Heart left ventricle (tissue), 16 donors: ENCODE results near the gene LASP1. TPM values are rescaled to one million over a fixed set of nuclear protein-coding genes. Genes with fewer than 3 reads are reported as not detected.

ENCODE experiments used
- ATAC-seq, 4 donors: fragments of 200-7000 bp; cut with Tn5 transposase; one replicate each; pipeline ENCODE4 v1.9.1; 2020 to 2022; ENCODE audit warnings: moderate library complexity in 4 of 4, mild to moderate bottlenecking in 3 of 4, moderate number of reproducible peaks in 1 of 4
- DNase-seq, 5 donors: peaks; one replicate each; pipeline ENCODE4 v3.0.0-alpha.2; 2020
- H3K27ac ChIP-seq, 12 donors: fragments of 200-600 bp; sonication (generic) in 4 of 12; one replicate each; pipeline versions ENCODE4 v1.5.0 to v1.8.0; 2016 to 2022; ENCODE audit warnings: mild to moderate bottlenecking in 2 of 12
- H3K27me3 ChIP-seq, 9 donors: fragments of 200-600 bp; sonication (generic) in 2 of 9; one replicate each; pipeline versions ENCODE4 v1.5.1 to v1.8.0; 2016 to 2022; ENCODE audit warnings: mild to moderate bottlenecking in 3 of 9
- H3K36me3 ChIP-seq, 9 donors: fragments of 200-600 bp; sonication (generic) in 2 of 9; one replicate each; pipeline versions ENCODE4 v1.5.0 to v1.8.0; 2018 to 2022; ENCODE audit warnings: mild to moderate bottlenecking in 2 of 9
- H3K4me1 ChIP-seq, 12 donors: fragments of 200-600 bp; sonication (generic) in 4 of 12; one replicate each; pipeline versions ENCODE4 v1.5.0 to v1.8.0; 2016 to 2022; ENCODE audit warnings: mild to moderate bottlenecking in 3 of 12
- H3K4me3 ChIP-seq, 12 donors: fragments of 200-600 bp; sonication (generic) in 4 of 12; one replicate each; pipeline versions ENCODE4 v1.5.0 to v1.8.0; 2017 to 2022; ENCODE audit warnings: mild to moderate bottlenecking in 9 of 12, moderate library complexity in 4 of 12
- H3K9me3 ChIP-seq, 12 donors: fragments of 200-600 bp; sonication (generic) in 4 of 12; one replicate each; pipeline versions ENCODE4 v1.5.0 to v1.8.0; 2016 to 2022; ENCODE audit warnings: mild to moderate bottlenecking in 1 of 12
- POLR2A ChIP-seq, 2 donors: fragments of 450-650 bp; IDR thresholded peaks; one replicate each; pipeline ENCODE4 v1.6.1; 2017; ENCODE audit warnings: antibody characterized with exemption in 2 of 2, mild to moderate bottlenecking in 2 of 2, moderate library complexity in 2 of 2
- WGBS, 4 donors: extraction: QIAGEN DNeasy Blood & Tissue Kit in 2 of 4; methylation state at CpG; one replicate each; pipeline versions ENCODE4 v1.1.5 to v1.1.7; 2013 to 2018; 5-methylcytosine and 5-hydroxymethylcytosine counted together
- intact Hi-C, 10 donors: fragments of 100-400 bp; cut with DNase I; formaldehyde crosslinking; loops; one replicate each; pipeline versions ENCODE4 v1.11.1 to v1.14.2; 2022
- polyA plus RNA-seq, 2 donors: library from polyadenylated mRNA; stranded (reverse); fragments of 200-250 nt; gene quantifications; one replicate each; pipeline ENCODE4 v1.2.3, GENCODE V29; 2013
- total RNA-seq, 9 donors: library from RNA; depleted of rRNA in 2 of 9; stranded (reverse); fragments of >200 nt in 2 of 9; fragmentation: NEBNext Ultra II Directional in 3 of 9; extraction: Animal tissue kit (Norgen Biotek cat#: 25700) in 3 of 9; gene quantifications; one replicate each; pipeline versions ENCODE4 v1.1.0 to v1.2.4, GENCODE V29; 2016 to 2023
- TF ChIP-seq, protein P1 (sequence below), 12 donors: fragments of 200-600 bp; sonication (generic) in 4 of 12; IDR thresholded peaks; one replicate each; pipeline versions ENCODE4 v1.5.0 to v1.8.0; 2018 to 2022; ENCODE audit warnings: antibody characterized with exemption in 12 of 12, mild to moderate bottlenecking in 5 of 12
- donor health status: ischemic (EF 13 %, LVEDD 7.1; RV severe dilation, severe dysfunction).
- donor health status: healthy with polysubstance abuse.
- donor health status: DM: no; HTN: yes; CAD: no.
- donor health status: DM: no; HTN: no; CAD: no.
- donor health status: ischemic (EF 25% LVEDD 6.9; RV normal size, moderate dysfunction).
- donor health status: ischemic (EF 25% LVEDD 5.7; RV mildly dilated, moderate dysfunction).
- donor health status: healthy.
- donor health status: DM: yes; HTN: yes; CAD: no.
- donor health status: ischemic (EF 35%, LVEDD 5.7; RV mildly dilated, moderate dysfunction).
- donor health status: nonischemic (EF 11% LVEDD 7.7; RV severe dilation, severe dysfunction).
- donor health status: DM: yes; HTN: yes; CAD: no.
- donor health status: PGD.
- donor health status: ischemic (EF 29% LVEDD 5.4; RV normal size, mild dysfunction).
- donor health status: nonischemic (EF 23%, LVEDD 6.1; RV moderate dilation, normal function).

Gene LASP1
- total and polyA plus RNA-seq, 11 donors: 18.2 to 88.2 (median 26.7) TPM

DNA sequence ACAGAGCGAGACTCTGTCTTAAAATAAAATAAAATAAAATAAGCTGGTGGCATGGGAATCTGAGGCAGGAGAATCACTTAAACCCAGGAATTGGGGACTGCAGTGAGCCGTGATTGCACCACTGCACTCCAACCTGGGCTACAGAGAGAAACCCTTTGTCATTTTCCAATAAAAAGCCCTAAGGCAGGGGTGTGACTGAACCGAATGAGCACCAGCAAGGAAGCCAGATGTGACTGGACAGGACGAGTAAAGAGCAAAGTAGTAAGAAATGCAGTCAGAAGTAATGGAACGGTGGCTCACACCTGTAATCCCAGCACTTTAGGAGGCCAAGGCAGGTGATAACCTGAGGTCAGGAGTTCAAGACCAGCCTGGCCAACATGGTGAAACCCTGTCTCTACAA lies 12.6 kb upstream of the LASP1 start:
- intact Hi-C loops: loop anchor here in 1 of 10 donors (2.0 kb wide), 1 partner anchor 28 kb away; no protein-coding TSS in a partner anchor
- WGBS, 4 donors: 61 to 81% (median 75%) methylated on average over 5 of the region's 5 CpGs
- peaks cover 0 to 14% (median 11%) of the 10 kb centered on the region in 12 donors for H3K4me1 ChIP-seq
- TF ChIP-seq, protein P1, sequence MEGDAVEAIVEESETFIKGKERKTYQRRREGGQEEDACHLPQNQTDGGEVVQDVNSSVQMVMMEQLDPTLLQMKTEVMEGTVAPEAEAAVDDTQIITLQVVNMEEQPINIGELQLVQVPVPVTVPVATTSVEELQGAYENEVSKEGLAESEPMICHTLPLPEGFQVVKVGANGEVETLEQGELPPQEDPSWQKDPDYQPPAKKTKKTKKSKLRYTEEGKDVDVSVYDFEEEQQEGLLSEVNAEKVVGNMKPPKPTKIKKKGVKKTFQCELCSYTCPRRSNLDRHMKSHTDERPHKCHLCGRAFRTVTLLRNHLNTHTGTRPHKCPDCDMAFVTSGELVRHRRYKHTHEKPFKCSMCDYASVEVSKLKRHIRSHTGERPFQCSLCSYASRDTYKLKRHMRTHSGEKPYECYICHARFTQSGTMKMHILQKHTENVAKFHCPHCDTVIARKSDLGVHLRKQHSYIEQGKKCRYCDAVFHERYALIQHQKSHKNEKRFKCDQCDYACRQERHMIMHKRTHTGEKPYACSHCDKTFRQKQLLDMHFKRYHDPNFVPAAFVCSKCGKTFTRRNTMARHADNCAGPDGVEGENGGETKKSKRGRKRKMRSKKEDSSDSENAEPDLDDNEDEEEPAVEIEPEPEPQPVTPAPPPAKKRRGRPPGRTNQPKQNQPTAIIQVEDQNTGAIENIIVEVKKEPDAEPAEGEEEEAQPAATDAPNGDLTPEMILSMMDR (IDR thresholded peaks at IDR 0.05): no peak
- no peak for TF ChIP-seq POLR2A (IDR thresholded peaks at IDR 0.05)
- ATAC-seq (no peak), DNase-seq (no peak)
- peaks cover 0 to 8% (median 4%) of the 10 kb centered on the region in 9 donors for H3K36me3 ChIP-seq
- H3K27me3 ChIP-seq: no peaks in the 10 kb centered on the region
- no peaks in the 10 kb centered on the region for H3K9me3 ChIP-seq
- no peak overlapping the region for H3K27ac ChIP-seq
- H3K4me3 ChIP-seq: no peak overlapping the region

DNA sequence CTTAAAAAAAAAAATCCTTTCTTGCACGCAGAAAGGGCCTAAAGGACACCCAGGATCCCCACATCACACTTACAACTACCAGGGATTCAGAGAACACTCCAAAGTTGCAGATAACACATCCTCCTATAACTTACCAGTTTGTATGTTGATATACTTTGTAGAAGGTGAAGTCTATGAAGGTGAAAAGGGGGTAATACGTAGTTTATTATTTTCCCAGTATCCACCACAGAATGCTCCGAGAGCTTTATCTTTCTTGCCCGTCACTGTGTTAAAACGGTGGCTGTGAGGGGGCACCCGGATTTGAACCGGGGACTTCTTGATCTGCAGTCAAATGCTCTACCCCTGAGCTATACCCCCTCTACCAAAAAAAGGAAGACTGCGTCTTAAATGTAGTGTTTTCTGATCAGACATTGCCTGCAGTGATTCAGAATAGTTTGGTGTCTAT lies 8.4 kb upstream of the LASP1 start:
- TF ChIP-seq POLR2A (IDR thresholded peaks at IDR 0.05): no peak
- TF ChIP-seq, protein P1 (IDR thresholded peaks at IDR 0.05): no peak
- H3K4me1 ChIP-seq: no peaks in the 10 kb centered on the region
- intact Hi-C loops: loop anchor here in 2 of 10 donors (10.0 kb wide), 2 partner anchors 103 to 303 kb away; partner anchors contain the start of genes ARL5C (in 1 of the 2) and FBXO47 (in 1 of the 2)
- H3K27me3 ChIP-seq: no peaks in the 10 kb centered on the region
- H3K4me3 ChIP-seq: no peak overlapping the region
- no peaks in the 10 kb centered on the region for H3K9me3 ChIP-seq
- ATAC-seq (no peak), DNase-seq (no peak)
- 22 to 29% (median 28%) methylated on average over 8 of the region's 8 CpGs for WGBS, 4 donors
- H3K36me3 ChIP-seq: no peaks in the 10 kb centered on the region
- no peak overlapping the region for H3K27ac ChIP-seq

DNA sequence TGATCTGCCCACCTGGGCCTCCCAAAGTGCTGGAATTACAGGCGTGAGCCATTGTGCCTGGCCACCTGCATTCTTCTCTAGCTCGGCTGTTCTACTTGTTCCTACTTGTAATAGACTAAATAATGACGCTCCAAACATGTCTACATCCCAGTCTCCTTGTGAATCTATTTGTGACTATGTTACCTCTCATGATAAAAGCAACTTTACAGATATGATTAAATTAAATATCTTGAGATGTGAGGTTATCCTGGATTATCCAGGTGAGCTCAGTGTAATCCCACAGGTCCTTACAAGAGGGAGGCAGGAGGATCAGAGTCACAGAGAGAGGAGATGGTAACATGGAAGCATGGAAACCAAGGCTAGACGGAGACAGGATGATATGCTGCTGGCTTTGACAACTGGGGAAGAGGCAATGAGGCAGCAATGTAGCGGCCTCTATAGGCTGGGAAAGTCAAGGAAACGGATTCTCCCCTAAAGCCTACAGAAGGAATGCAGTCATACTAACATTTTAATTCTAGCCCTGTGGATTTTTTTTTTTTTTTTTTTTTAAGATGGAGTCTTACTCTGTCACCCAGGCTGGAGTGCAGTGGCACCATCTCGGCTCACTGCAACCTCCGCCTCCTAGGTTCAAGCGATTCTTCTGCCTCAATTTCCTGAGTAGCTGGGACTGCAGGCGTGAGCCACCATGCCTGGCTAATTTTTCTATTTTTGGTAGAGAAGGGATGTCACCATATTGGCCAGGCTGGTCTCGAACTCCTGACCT lies 5.0 kb upstream of the LASP1 start:
- ATAC-seq (no peak), DNase-seq (peak in 1 of 5 donors; percentile 6)
- Histone ChIP-seq H3K4me3 (no peak overlapping the region), H3K27me3 (no peaks in the 10 kb centered on the region), H3K27ac (no peak overlapping the region), H3K36me3 (no peaks in the 10 kb centered on the region), H3K9me3 (no peaks in the 10 kb centered on the region), H3K4me1 (peaks cover 0 to 18% (median 9%) of the 10 kb centered on the region in 12 donors)
- TF ChIP-seq, protein P1 (IDR thresholded peaks at IDR 0.05): peak in 1 of 12 donors; percentile 9
- no peak for TF ChIP-seq POLR2A (IDR thresholded peaks at IDR 0.05)
- intact Hi-C loops: loop anchor here in 3 of 10 donors (5.0 to 10.0 kb wide), 3 partner anchors 100 to 300 kb away; partner anchors contain the start of genes FBXO47 (in 2 of the 3) and ARL5C (in 1 of the 3)
- 60 to 71% (median 63%) methylated on average over 11 of the region's 11 CpGs for WGBS, 4 donors
